SK-N-SH (cell line): ENCODE measurements around the gene CYP1B1. TPM values are rescaled to one million over a fixed set of nuclear protein-coding genes. Genes with fewer than 3 reads are reported as not detected.

Experiments used
- CTCF ChIA-PET: fragments of 300-600, 350-600 bp; formaldehyde crosslinking; extraction: SDS; loops from one replicate; lab custom pipeline; 2021; lab: Yijun Ruan, JAX
- POLR2A ChIA-PET: fragments of 350-600 bp; sonication (Branson Sonifier 250); formaldehyde crosslinking; extraction: SDS; loops from one replicate; lab custom pipeline; 2020; ENCODE audit warnings: antibody characterized with exemption, inconsistent platforms; lab: Yijun Ruan, JAX
- DNase-seq: peaks from one replicate; pipeline ENCODE4 v3.0.0; 2012
- H2AFZ ChIP-seq: fragments of 200-600 bp; sonication (generic); 2 replicates; pipeline ENCODE4 v1.8.1; 2016; ENCODE audit warnings: antibody characterized with exemption, mild to moderate bottlenecking, low read depth
- H3F3A ChIP-seq: fragments of 200-600 bp; sonication (generic); replicated peaks from 2 replicates; pipeline ENCODE3; 2016; ENCODE audit warnings: antibody characterized with exemption, mild to moderate bottlenecking; ENCODE audit not compliant: insufficient read depth
- H3K27ac ChIP-seq, 2 experiments: fragments of 200-500 bp in 1 of 2; fragments of 200-600 bp in 1 of 2; sonication (Bioruptor generic) in 1 of 2; sonication (generic), shearing (Covaris generic) in 1 of 2; 2 replicates each; pipeline versions ENCODE4 v1.5.1 to v1.6.1; 2014 to 2016; ENCODE audit warnings: low read depth in 2 of 2, inconsistent platforms in 1 of 2, low read length in 1 of 2, mild to moderate bottlenecking in 1 of 2, mixed read lengths in 1 of 2
- H3K27me3 ChIP-seq: fragments of 200-600 bp; sonication (generic), shearing (Covaris generic); 2 replicates; pipeline ENCODE4 v1.6.1; 2016; ENCODE audit warnings: mixed run types; ENCODE audit not compliant: insufficient read depth
- H3K36me3 ChIP-seq, 2 experiments: fragments of 200-500 bp in 1 of 2; fragments of 200-600 bp in 1 of 2; sonication (Bioruptor generic) in 1 of 2; sonication (generic) in 1 of 2; replicated peaks in 1 of 2; 2 replicates each; pipeline versions ENCODE3 to v1.5.1; 2014 to 2016; ENCODE audit warnings: low read length in 1 of 2, mild to moderate bottlenecking in 1 of 2; ENCODE audit not compliant: insufficient read depth in 2 of 2, control insufficient read depth in 1 of 2
- H3K4me1 ChIP-seq, 2 experiments: fragments of 200-500 bp in 1 of 2; fragments of 200-600 bp in 1 of 2; sonication (Bioruptor generic) in 1 of 2; sonication (generic), shearing (Covaris generic) in 1 of 2; 2 replicates each; pipeline versions ENCODE4 v1.5.1 to v1.6.1; 2014 to 2016; ENCODE audit warnings: low read depth in 1 of 2, low read length in 1 of 2, mixed run types in 1 of 2; ENCODE audit not compliant: insufficient read depth in 2 of 2, control insufficient read depth in 1 of 2
- H3K4me2 ChIP-seq: fragments of 200-600 bp; sonication (generic), shearing (Covaris generic); 2 replicates; pipeline ENCODE4 v1.6.1; 2017; ENCODE audit warnings: mixed run types
- H3K4me3 ChIP-seq, 2 experiments: fragments of 200-500 bp in 1 of 2; fragments of 200-600 bp in 1 of 2; sonication (Bioruptor generic) in 1 of 2; sonication (generic), shearing (Covaris generic) in 1 of 2; 2 replicates each; pipeline versions ENCODE4 v1.5.1 to v1.8.1; 2014 to 2016; ENCODE audit warnings: low read depth in 2 of 2, inconsistent platforms in 1 of 2, low read length in 1 of 2, mild to moderate bottlenecking in 1 of 2, mixed read lengths in 1 of 2, moderate library complexity in 1 of 2
- H3K79me2 ChIP-seq: fragments of 200-600 bp; sonication (generic); 2 replicates; pipeline ENCODE4 v1.8.1; 2017; ENCODE audit warnings: mild to moderate bottlenecking; ENCODE audit not compliant: insufficient read depth
- H3K9ac ChIP-seq: fragments of 200-600 bp; sonication (generic); 2 replicates; pipeline ENCODE4 v1.6.1; 2017; ENCODE audit warnings: mixed run types
- H3K9me2 ChIP-seq: fragments of 200-600 bp; sonication (generic); 2 replicates; pipeline ENCODE4 v1.6.1; 2017; ENCODE audit warnings: mixed run types
- H3K9me3 ChIP-seq: fragments of 200-600 bp; sonication (generic); 2 replicates; pipeline ENCODE4 v1.6.1; 2017; ENCODE audit warnings: mixed run types, mild to moderate bottlenecking, moderate library complexity
- H4K20me1 ChIP-seq: fragments of 200-600 bp; sonication (generic); 2 replicates; pipeline ENCODE4 v1.6.1; 2017; ENCODE audit warnings: mild to moderate bottlenecking, mixed run types; ENCODE audit not compliant: insufficient read depth
- CHD2 ChIP-seq: fragments of 150-350 bp; IDR thresholded peaks from 2 replicates; pipeline ENCODE4 v1.6.1; 2018; ENCODE audit warnings: low read length; ENCODE audit not compliant: partially characterized antibody
- FOXJ3 ChIP-seq: sonication (generic); formaldehyde crosslinking; IDR thresholded peaks from 2 replicates; pipeline ENCODE4 v1.5.1; 2020; ENCODE audit warnings: mild to moderate bottlenecking, missing genetic modification reagents
- FOXM1 ChIP-seq: IDR thresholded peaks from 2 replicates; pipeline ENCODE4 v1.4.0; 2012; ENCODE audit warnings: low read depth, mild to moderate bottlenecking
- GABPA ChIP-seq: IDR thresholded peaks from 2 replicates; pipeline ENCODE4 v1.4.0; 2012; ENCODE audit warnings: low read depth, mild to moderate bottlenecking
- GATA2 ChIP-seq: sonication (generic); formaldehyde crosslinking; IDR thresholded peaks from 2 replicates; pipeline ENCODE4 v1.5.0; 2020; ENCODE audit warnings: mild to moderate bottlenecking, missing genetic modification reagents
- JUND ChIP-seq: IDR thresholded peaks from 2 replicates; pipeline ENCODE4 v1.4.0; 2012
- MEF2A ChIP-seq: IDR thresholded peaks from 2 replicates; pipeline ENCODE4 v1.4.0; 2012; ENCODE audit warnings: low read depth, borderline replicate concordance
- NFIC ChIP-seq: IDR thresholded peaks from 2 replicates; pipeline ENCODE4 v1.4.0; 2012; ENCODE audit warnings: borderline replicate concordance
- POLR2AphosphoS5 ChIP-seq: IDR thresholded peaks from 2 replicates; pipeline ENCODE4 v1.6.1; 2012; ENCODE audit warnings: low read depth, low read length
- RAD21 ChIP-seq: IDR thresholded peaks from 2 replicates; pipeline ENCODE4 v1.6.1; 2012; ENCODE audit warnings: mild to moderate bottlenecking, low read length
- RFX5 ChIP-seq: IDR thresholded peaks from 2 replicates; pipeline ENCODE4 v1.6.1; 2012; ENCODE audit warnings: mild to moderate bottlenecking, improper control_type of control experiment, low read length
- SIN3A ChIP-seq: IDR thresholded peaks from 2 replicates; pipeline ENCODE4 v1.6.1; 2012; ENCODE audit warnings: low read depth, mild to moderate bottlenecking, low read length, moderate library complexity, borderline replicate concordance
- TAF1 ChIP-seq: IDR thresholded peaks from 2 replicates; pipeline ENCODE4 v1.6.1; 2012; ENCODE audit warnings: low read depth, mild to moderate bottlenecking, low read length, moderate library complexity, borderline replicate concordance
- TCF12 ChIP-seq: IDR thresholded peaks from 2 replicates; pipeline ENCODE4 v1.4.0; 2012
- TEAD4 ChIP-seq: IDR thresholded peaks from 2 replicates; pipeline ENCODE4 v1.4.0; 2012; ENCODE audit warnings: mild to moderate bottlenecking, borderline replicate concordance; ENCODE audit not compliant: insufficient read depth
- YY1 ChIP-seq: IDR thresholded peaks from 2 replicates; pipeline ENCODE4 v1.4.0; 2012; ENCODE audit warnings: low read depth, mild to moderate bottlenecking
- WGBS: methylation state at CpG from one replicate; pipeline ENCODE4 v1.1.6; 2017; ENCODE audit warnings: low lambda C conversion rate; 5-methylcytosine and 5-hydroxymethylcytosine counted together
- polyA plus RNA-seq, 3 experiments: library from polyadenylated mRNA; depleted of rRNA; stranded (reverse); fragments of >200 nt; gene quantifications; 2 replicates each; pipeline ENCODE4 v1.2.3, GENCODE V29; 2012
- TF ChIP-seq, protein P1 (sequence below): IDR thresholded peaks from 2 replicates; pipeline ENCODE4 v1.4.0; 2012; ENCODE audit warnings: low read depth
- TF ChIP-seq, protein P2 (sequence below): IDR thresholded peaks from 2 replicates; pipeline ENCODE4; 2012
- TF ChIP-seq, protein P3 (sequence below): fragments of 150-350 bp; IDR thresholded peaks from 2 replicates; pipeline ENCODE4 v1.6.1; 2016; ENCODE audit warnings: mild to moderate bottlenecking, low read depth, low read length
- TF ChIP-seq, protein P4 (sequence below): IDR thresholded peaks from 2 replicates; pipeline ENCODE4 v1.6.1; 2012; ENCODE audit warnings: mild to moderate bottlenecking, low read depth, low read length, moderate library complexity
- TF ChIP-seq, protein P5 (sequence below): IDR thresholded peaks from 2 replicates; pipeline ENCODE4 v1.4.0; 2012; ENCODE audit warnings: low read depth, borderline replicate concordance

Gene CYP1B1
- polyA plus RNA-seq, 1 of the 3 experiments (the other 2 are of a cell fraction) = 0.20 TPM

DNA sequence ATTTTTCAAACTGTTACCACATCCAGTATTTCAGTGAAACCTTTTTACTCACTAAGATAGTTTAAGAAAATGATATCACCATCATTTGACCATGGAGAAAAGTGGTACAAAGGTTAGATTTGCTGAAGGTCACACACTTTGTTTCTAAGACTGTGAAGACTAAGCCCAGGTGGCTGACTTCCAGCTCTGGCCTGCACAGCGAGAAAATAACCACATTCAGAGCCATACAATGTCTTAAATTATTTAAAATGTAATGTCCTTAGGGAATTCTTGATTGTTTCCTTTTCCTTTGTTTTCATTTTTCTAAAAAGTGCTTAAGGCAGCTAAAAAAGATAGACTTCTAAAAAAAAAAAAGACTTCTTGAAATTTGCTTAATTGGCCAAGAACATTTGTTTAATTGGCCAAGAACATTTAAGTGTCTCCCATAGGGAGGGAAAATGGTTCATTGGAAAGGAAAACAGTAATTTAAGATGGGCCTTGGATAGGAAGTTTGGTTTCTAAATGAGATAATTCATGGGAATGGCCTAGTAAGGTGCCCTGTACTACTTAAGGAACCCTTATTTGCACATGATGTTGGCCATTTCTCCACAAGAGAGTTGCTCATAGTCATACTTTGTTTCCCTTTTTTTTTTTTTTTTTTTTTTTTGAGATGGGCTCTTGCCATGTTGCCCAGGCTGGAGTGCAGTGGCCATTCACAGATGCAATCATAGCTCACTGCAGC lies 45.2 kb downstream of the CYP1B1 start:
- no peak for DNase-seq
- Histone ChIP-seq H3F3A (no peaks in the 10 kb centered on the region), H2AFZ (no peak overlapping the region), H3K4me2 (no peak overlapping the region), H3K9ac (no peak overlapping the region), H3K9me2 (no peaks in the 10 kb centered on the region), H4K20me1 (no peaks in the 10 kb centered on the region), H3K79me2 (no peaks in the 10 kb centered on the region), H3K4me1 (peaks cover 0 to 3% of the 10 kb centered on the region in 2 experiments; a peak in 2 of 4 replicates), H3K4me3 (no peak overlapping the region), H3K27me3 (peaks cover 2% of the 10 kb centered on the region; the same call in 1 of the 2 replicates), H3K27ac (no peak overlapping the region), H3K9me3 (no peaks in the 10 kb centered on the region), H3K36me3 (no peaks in the 10 kb centered on the region)
- POLR2A ChIA-PET = no interaction called here
- WGBS = 52% methylated on average over 1 of the region's 1 CpG
- CTCF ChIA-PET = no interaction called here
- no peak for TF ChIP-seq RFX5
- TF ChIP-seq TEAD4 = no peak
- no peak for TF ChIP-seq YY1
- TF ChIP-seq TAF1 = no peak
- no peak for TF ChIP-seq SIN3A
- TF ChIP-seq, protein P1, sequence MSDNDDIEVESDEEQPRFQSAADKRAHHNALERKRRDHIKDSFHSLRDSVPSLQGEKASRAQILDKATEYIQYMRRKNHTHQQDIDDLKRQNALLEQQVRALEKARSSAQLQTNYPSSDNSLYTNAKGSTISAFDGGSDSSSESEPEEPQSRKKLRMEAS = no peak
- no peak for TF ChIP-seq NFIC
- no peak for TF ChIP-seq TCF12
- TF ChIP-seq, protein P2, sequence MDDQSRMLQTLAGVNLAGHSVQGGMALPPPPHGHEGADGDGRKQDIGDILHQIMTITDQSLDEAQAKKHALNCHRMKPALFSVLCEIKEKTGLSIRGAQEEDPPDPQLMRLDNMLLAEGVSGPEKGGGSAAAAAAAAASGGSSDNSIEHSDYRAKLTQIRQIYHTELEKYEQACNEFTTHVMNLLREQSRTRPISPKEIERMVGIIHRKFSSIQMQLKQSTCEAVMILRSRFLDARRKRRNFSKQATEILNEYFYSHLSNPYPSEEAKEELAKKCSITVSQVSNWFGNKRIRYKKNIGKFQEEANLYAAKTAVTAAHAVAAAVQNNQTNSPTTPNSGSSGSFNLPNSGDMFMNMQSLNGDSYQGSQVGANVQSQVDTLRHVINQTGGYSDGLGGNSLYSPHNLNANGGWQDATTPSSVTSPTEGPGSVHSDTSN = no peak
- TF ChIP-seq CHD2 = no peak
- TF ChIP-seq, protein P3, sequence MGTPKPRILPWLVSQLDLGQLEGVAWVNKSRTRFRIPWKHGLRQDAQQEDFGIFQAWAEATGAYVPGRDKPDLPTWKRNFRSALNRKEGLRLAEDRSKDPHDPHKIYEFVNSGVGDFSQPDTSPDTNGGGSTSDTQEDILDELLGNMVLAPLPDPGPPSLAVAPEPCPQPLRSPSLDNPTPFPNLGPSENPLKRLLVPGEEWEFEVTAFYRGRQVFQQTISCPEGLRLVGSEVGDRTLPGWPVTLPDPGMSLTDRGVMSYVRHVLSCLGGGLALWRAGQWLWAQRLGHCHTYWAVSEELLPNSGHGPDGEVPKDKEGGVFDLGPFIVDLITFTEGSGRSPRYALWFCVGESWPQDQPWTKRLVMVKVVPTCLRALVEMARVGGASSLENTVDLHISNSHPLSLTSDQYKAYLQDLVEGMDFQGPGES = no peak
- TF ChIP-seq GABPA = no peak
- TF ChIP-seq FOXM1 = no peak
- no peak for TF ChIP-seq FOXJ3
- no peak for TF ChIP-seq JUND
- no peak for TF ChIP-seq GATA2 (CRISPR knock-in tag)

DNA sequence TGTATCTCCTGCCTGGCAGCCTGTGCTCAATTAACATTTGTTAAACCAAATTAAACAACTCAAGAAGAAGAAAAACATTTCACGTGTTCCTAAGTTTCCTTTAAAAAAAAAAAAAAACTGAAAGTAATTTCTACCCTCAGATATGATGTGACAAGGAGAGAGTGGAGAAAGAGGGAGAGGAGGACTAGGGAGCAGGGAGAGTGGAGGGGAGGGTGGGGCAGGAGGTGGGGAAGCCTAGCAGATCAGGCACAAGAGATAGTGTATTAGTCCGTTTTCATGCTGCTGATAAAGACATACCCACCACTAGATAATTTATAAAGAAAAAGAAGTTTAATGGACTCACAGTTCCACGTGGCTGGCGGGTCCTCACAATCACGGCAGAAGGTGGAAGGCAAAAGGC lies 46.4 kb downstream of the CYP1B1 start:
- Histone ChIP-seq H3K36me3 (no peaks in the 10 kb centered on the region), H3K79me2 (no peaks in the 10 kb centered on the region), H3K9ac (no peak overlapping the region), H3K27me3 (no peaks in the 10 kb centered on the region), H4K20me1 (no peaks in the 10 kb centered on the region), H3K4me1 (peaks cover 0 to 3% of the 10 kb centered on the region in 2 experiments; a peak in 2 of 4 replicates), H3K4me3 (no peak overlapping the region), H2AFZ (no peak overlapping the region), H3K9me3 (0 out of 2 replicates have a peak, but pooled peaks cover under 1% of the 10 kb centered on the region), H3K9me2 (no peaks in the 10 kb centered on the region), H3K4me2 (no peak overlapping the region), H3F3A (no peaks in the 10 kb centered on the region), H3K27ac (no peak overlapping the region)
- TF ChIP-seq, protein P4, sequence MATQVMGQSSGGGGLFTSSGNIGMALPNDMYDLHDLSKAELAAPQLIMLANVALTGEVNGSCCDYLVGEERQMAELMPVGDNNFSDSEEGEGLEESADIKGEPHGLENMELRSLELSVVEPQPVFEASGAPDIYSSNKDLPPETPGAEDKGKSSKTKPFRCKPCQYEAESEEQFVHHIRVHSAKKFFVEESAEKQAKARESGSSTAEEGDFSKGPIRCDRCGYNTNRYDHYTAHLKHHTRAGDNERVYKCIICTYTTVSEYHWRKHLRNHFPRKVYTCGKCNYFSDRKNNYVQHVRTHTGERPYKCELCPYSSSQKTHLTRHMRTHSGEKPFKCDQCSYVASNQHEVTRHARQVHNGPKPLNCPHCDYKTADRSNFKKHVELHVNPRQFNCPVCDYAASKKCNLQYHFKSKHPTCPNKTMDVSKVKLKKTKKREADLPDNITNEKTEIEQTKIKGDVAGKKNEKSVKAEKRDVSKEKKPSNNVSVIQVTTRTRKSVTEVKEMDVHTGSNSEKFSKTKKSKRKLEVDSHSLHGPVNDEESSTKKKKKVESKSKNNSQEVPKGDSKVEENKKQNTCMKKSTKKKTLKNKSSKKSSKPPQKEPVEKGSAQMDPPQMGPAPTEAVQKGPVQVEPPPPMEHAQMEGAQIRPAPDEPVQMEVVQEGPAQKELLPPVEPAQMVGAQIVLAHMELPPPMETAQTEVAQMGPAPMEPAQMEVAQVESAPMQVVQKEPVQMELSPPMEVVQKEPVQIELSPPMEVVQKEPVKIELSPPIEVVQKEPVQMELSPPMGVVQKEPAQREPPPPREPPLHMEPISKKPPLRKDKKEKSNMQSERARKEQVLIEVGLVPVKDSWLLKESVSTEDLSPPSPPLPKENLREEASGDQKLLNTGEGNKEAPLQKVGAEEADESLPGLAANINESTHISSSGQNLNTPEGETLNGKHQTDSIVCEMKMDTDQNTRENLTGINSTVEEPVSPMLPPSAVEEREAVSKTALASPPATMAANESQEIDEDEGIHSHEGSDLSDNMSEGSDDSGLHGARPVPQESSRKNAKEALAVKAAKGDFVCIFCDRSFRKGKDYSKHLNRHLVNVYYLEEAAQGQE = no peak
- TF ChIP-seq POLR2AphosphoS5 (no peak), RAD21 (no peak), TAF1 (no peak), MEF2A (no peak), JUND (no peak)
- TF ChIP-seq, protein P5, sequence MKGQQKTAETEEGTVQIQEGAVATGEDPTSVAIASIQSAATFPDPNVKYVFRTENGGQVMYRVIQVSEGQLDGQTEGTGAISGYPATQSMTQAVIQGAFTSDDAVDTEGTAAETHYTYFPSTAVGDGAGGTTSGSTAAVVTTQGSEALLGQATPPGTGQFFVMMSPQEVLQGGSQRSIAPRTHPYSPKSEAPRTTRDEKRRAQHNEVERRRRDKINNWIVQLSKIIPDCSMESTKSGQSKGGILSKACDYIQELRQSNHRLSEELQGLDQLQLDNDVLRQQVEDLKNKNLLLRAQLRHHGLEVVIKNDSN = no peak
- CTCF ChIA-PET = no interaction called here
- WGBS = 77% methylated on average over 5 of the region's 5 CpGs
- POLR2A ChIA-PET = no interaction called here
- DNase-seq = no peak
